ENCODE results near the gene ST7L.

The ST7L gene

DNA sequence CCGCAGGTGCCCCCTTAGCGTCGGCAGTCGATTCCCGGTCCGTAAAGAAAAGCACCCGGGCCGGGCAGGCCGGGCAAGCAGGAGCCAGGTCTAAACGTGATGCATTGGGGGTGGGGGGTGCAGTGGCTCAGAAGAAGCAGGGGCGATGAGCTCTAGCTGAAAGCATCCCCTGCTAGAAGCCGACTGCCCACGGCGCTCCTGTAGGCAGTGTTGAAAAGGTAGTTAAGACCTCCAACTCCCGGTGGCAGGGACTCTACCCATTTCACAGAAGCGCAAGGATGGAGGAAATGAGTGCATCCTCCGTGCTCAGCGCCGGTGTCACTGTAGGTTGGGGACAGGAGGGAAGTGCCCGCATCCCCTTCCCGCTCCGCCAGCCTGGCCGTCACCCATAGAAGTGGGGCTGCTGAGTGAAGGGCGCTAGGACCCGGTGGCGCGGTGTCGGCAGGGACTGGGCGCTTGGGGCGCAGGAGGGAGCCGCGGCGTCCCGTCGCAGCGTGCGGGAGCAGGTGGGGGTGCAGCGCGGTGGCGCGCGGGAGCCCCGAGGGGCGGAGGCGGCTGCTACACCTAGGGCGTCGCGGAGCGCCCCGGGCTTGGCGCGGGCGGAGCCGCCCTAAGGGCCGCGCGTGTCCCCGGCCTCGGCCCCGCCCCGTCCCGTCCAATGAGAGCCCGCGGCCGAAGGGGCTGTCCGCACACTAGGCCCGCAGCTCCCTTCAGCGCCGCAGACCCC is 110.5 kb downstream of the ST7L start, which contains the start of gene WNT2B:
Gene WNT2B, plus strand, starts transcription at position 688 of the 727 bp plus-strand sequence. CDS start 298 bp downstream, outside the sequence.
- Histone ChIP-seq H3K4me2 (ENCODE audit: insufficient read depth, low read length) (no peak within 1 kb of the TSS), H4K20me1 (ENCODE audit: insufficient read depth, low read length) (no peaks in the 10 kb centered on the region), H3K9ac (ENCODE audit: low read depth, low read length) (no peak within 1 kb of the TSS), H3K27me3 (ENCODE audit: insufficient read depth, low read length, poor library complexity) (peaks cover 5% of the 10 kb centered on the region), H2AFZ (ENCODE audit: low read depth, low read length) (no peak within 1 kb of the TSS), H3K4me1 (ENCODE audit: insufficient read depth, low read length) (no peaks in the 10 kb centered on the region), H3K27ac (ENCODE audit: low read length) (no peak within 1 kb of the TSS), H3K79me2 (ENCODE audit: insufficient read depth, low read length) (no peaks in the 10 kb centered on the region), H3K9me3 (ENCODE audit: insufficient read depth, low read length, severe bottlenecking) (no peaks in the 10 kb centered on the region), H3K36me3 (ENCODE audit: insufficient read depth, low read length) (no peaks in the 10 kb centered on the region), H3K4me3 (ENCODE audit: low read depth in 1 of 2, low read length in 2 of 2) (no peak within 1 kb of the TSS)
- no peak for DNase-seq
- no peak for ATAC-seq (ENCODE audit: insufficient read depth, low read depth)
- TF ChIP-seq EZH2 (IDR thresholded peaks at IDR 0.05; ENCODE audit: borderline replicate concordance, low read depth, low read length, severe bottlenecking) = no peak
- TF ChIP-seq, protein P1, sequence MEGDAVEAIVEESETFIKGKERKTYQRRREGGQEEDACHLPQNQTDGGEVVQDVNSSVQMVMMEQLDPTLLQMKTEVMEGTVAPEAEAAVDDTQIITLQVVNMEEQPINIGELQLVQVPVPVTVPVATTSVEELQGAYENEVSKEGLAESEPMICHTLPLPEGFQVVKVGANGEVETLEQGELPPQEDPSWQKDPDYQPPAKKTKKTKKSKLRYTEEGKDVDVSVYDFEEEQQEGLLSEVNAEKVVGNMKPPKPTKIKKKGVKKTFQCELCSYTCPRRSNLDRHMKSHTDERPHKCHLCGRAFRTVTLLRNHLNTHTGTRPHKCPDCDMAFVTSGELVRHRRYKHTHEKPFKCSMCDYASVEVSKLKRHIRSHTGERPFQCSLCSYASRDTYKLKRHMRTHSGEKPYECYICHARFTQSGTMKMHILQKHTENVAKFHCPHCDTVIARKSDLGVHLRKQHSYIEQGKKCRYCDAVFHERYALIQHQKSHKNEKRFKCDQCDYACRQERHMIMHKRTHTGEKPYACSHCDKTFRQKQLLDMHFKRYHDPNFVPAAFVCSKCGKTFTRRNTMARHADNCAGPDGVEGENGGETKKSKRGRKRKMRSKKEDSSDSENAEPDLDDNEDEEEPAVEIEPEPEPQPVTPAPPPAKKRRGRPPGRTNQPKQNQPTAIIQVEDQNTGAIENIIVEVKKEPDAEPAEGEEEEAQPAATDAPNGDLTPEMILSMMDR (IDR thresholded peaks at IDR 0.05; ENCODE audit: borderline replicate concordance, extremely low read depth, low read length, poor library complexity, severe bottlenecking) = no peak

DNA sequence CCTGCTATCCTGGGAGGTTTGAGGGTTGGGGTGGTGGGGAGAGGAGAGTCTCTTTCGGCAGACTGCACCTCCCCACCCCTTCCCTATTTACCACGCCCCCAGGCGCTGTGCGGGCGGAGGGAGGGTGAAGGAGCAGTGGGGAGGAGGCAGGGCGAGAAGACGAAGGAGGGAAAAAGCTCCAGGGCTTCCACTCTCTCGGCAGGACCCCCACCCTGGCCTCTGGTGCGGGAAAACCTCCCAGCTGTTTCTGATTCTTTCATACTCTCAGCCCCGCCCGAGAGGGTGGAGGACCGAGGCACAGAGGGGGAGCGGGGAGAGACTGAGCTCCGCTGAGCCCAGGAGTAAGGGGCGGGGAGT is 111.0 kb downstream of the ST7L start:
- DNase-seq (no peak), ATAC-seq (ENCODE audit: insufficient read depth, low read depth) (no peak)
- Histone ChIP-seq H3K4me3 (ENCODE audit: low read depth in 1 of 2, low read length in 2 of 2) (no peak overlapping the region), H3K9ac (ENCODE audit: low read depth, low read length) (no peak overlapping the region), H3K4me2 (ENCODE audit: insufficient read depth, low read length) (no peak overlapping the region), H2AFZ (ENCODE audit: low read depth, low read length) (no peak overlapping the region), H3K9me3 (ENCODE audit: insufficient read depth, low read length, severe bottlenecking) (no peaks in the 10 kb centered on the region), H3K4me1 (ENCODE audit: insufficient read depth, low read length) (no peaks in the 10 kb centered on the region), H3K27me3 (ENCODE audit: insufficient read depth, low read length, poor library complexity) (peaks cover 8% of the 10 kb centered on the region), H4K20me1 (ENCODE audit: insufficient read depth, low read length) (no peaks in the 10 kb centered on the region), H3K27ac (ENCODE audit: low read length) (no peak overlapping the region), H3K36me3 (ENCODE audit: insufficient read depth, low read length) (no peaks in the 10 kb centered on the region), H3K79me2 (ENCODE audit: insufficient read depth, low read length) (no peaks in the 10 kb centered on the region)
- TF ChIP-seq EZH2 (IDR thresholded peaks at IDR 0.05; ENCODE audit: borderline replicate concordance, low read depth, low read length, severe bottlenecking) = no peak
- TF ChIP-seq, protein P1 (IDR thresholded peaks at IDR 0.05; ENCODE audit: borderline replicate concordance, extremely low read depth, low read length, poor library complexity, severe bottlenecking) = no peak

DNA sequence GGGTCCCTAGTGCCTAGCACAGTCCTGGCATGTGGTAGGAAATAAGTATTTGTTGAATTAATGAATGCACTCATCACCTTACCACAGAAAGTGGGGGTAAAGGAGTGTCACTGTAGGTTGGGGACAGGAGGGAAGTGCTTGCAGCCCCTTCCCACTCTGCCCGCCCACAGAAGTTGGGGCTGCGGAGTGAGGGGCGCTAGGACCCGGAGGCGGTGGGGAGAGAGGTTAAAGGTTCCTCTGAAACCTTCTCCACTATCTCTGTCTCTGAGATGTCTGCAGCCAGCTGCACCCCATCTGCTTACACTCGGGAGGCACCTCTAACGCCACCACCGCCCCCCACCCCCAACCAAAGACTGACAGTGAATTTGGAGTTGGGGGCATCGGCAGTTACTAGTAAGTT is 111.6 kb downstream of the ST7L start:
- no peak overlapping the region for H2AFZ ChIP-seq (ENCODE audit: low read depth, low read length)

More for the DNA sequence above, 111.6 kb downstream of the ST7L start:
- H3K9me3 ChIP-seq (ENCODE audit: insufficient read depth, low read length, severe bottlenecking) = no peaks in the 10 kb centered on the region
- H3K4me1 ChIP-seq (ENCODE audit: insufficient read depth, low read length) = no peaks in the 10 kb centered on the region
- H3K36me3 ChIP-seq (ENCODE audit: insufficient read depth, low read length) = no peaks in the 10 kb centered on the region
- no peaks in the 10 kb centered on the region for H4K20me1 ChIP-seq (ENCODE audit: insufficient read depth, low read length)
- ATAC-seq (ENCODE audit: insufficient read depth, low read depth) = no peak
- no peak for DNase-seq
- H3K27me3 ChIP-seq (ENCODE audit: insufficient read depth, low read length, poor library complexity) = peaks cover 10% of the 10 kb centered on the region
- TF ChIP-seq EZH2 (IDR thresholded peaks at IDR 0.05; ENCODE audit: borderline replicate concordance, low read depth, low read length, severe bottlenecking) = no peak
- TF ChIP-seq, protein P1 (IDR thresholded peaks at IDR 0.05; ENCODE audit: borderline replicate concordance, extremely low read depth, low read length, poor library complexity, severe bottlenecking) = no peak
- H3K9ac ChIP-seq (ENCODE audit: low read depth, low read length) = no peak overlapping the region
- no peaks in the 10 kb centered on the region for H3K79me2 ChIP-seq (ENCODE audit: insufficient read depth, low read length)
- H3K27ac ChIP-seq (ENCODE audit: low read length) = no peak overlapping the region
- no peak overlapping the region for H3K4me2 ChIP-seq (ENCODE audit: insufficient read depth, low read length)
- H3K4me3 ChIP-seq (ENCODE audit: low read depth in 1 of 2, low read length in 2 of 2) = no peak overlapping the region
